Measurements from ENCODE around the gene DDX17.

The DDX17 gene

DNA sequence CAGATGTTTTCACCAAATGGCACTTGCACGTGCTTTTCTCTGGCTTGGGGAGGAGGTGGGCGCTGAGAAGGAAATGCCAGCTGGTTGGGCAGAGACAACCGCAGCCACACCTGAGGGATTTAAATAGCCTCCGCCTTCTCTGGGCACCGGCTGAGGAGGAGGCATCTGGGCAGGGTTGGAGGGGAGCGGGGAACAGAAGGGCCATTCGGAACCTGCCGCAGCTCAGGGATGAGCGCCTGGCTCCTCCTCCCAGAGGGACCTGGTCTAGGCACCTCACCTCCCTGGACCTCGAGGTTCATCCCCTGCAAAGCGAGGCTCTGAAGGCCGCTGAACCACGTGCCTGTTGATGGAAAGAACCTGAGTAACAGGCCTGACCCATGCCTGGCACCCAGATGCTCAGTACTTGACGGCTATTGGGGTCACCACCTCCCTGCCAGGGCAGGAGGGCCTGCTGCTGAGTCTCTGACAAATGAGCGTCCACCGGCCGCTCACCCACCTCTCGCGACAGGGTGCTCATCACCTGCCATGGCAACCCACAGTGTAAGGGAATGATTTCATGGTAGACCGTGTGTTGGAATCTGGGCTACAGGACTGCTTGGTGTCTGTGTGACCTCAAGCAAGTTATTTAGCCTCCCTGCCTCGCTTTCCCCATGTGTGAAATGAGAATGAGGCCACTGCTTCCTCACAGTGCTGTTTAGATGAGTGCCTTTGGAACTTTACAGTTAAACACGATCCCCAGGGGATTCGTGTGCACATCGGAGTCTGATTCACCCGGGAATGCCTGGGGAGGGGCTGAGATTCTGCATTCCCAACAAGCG, 40.2 kb downstream of the DDX17 start:
- no peak for DNase-seq (ENCODE audit: low read depth in 2 of 2)

DNA sequence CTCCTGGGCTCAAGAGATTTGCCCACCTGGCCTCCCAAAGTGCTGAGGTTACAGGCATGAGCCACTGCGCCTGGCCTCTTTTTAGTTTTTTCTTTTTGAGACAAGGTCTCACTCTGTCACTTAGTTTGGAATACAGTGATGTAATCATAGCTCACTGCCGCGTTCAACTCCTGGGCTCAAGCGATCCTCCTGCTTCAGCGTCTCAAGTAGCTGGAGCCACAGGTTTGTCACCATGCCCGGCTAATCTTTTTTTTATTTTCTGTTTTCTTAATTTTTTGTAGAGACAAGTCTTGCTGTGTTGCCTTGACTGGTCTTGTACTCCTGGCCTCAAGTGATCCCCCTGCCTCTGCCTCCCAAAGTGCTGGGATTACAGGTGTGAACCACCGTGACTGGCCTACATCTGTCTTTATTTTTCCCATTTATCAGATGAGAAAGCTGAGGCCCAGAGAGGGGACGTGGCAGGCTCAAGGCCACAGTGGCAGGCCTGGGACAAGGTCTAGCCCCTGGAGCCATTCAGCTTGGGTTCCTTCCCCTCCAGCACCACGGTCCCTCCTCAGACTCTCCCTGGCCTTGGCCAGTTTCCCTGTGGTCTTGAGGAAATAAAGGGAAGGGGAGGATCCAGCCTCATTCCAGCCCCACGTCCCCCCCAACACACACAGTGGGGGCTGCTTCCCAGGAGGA, 41.0 kb downstream of the DDX17 start:
- no peak for DNase-seq (ENCODE audit: low read depth in 2 of 2)

DNA sequence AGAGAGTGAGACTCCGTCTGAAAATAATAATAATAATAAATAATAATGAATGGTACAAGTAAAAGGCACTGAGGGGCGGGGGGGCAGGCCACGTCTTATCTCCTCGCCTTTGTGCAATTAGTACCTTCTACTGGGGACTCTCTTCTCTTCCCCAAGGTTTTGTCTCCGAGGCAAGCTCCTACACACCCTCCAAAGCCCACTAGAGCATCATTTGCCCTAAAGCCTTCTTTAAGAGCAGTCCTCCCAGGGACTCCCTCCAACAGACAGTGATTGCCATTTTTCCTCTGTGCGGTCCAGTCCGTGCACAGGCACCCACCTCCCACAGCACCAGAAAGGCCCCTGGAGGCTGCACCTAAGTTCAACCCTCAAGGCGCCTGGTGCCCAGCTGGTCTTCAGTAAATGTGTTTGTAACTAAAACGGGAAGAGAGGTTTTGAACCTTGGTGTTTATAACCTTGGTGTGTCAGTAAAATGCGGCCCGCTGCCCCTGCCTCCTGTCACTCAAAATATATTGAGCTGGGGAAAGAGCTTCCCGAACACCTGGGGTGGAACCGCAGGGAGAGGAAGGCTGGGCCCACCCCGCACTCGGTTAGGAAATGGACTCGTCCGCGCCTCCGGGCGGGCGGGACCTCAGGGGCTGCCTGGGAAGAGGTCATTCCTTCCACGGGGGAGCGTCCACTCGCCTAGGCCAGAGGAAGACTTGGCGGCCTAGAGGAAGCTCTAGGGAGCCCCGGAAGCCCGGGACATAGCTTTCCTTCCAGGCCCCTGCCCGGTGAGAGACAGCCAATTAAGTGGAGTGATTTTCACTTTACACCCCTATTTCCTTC, 42.9 kb downstream of the DDX17 start:
- no peak for DNase-seq (ENCODE audit: low read depth in 2 of 2)

DNA sequence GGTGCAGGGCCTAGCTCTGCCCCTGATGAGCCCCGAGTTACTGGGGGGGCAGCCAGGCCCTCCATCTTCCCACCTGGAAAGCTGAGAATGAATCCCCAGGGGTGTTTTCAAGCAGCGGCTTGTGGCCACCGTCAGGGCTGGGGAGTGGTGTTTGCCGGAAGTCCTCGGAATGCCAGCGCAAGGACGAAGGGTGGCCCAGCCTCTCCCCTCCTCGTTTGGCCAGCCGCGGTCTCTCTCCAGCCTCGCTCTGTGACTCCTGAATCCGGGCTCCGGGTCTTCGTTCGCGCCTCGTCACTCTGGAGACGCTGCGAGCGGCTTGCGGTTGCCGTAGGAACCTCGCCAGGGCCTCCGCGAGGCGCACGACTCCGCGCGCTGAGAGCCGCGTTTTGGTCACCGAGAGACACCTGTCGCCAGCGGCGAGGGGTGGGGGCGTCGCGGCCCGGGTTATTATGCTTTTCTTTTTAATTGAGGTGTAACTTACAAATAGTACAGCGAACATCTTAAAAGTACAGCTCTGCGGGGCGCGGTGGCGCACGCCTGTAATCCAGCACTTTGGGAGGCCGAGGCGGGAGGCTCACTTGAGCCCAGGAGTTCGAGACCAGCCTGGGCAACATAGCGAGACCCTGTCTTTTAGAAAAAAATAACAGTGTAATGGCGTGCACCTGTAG, 44.6 kb downstream of the DDX17 start:
- DNase-seq (ENCODE audit: low read depth in 2 of 2), result peak; percentile 52 to 56

DNA sequence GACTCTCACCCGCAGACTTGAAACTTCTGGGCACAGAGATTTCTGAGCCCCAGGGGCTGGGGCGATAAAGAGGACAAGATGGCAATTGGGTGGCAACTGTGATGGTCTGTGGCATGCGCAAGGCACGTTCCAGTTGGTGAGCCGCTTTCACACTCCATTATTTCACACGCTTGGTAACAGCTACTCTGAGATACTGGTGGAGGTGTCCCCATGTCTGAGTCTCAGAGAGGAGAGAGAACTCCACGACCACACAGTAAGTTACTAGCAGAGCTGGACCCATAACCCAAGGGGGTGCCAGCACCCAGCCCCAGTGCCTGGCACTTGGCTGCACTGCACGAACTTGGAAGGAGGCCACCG, 45.1 kb downstream of the DDX17 start:
- no peak for DNase-seq (ENCODE audit: low read depth in 2 of 2)

DNA sequence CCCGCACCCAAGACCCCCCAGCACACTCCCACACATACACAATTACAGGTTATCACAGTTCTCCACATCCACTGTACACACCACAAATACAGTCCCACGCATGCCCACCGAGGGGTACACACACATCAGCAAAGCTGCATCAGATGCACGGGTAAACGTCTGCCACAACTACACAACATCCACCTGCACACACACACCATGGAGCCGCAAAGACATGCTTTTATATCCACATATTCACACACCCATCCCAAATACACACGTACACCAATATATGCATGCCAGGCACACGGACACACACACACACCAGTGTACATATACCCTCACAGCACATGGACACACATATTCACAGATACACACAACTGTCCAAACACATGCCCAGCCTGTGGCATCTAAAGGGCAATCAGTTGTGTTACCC, 45.7 kb downstream of the DDX17 start:
- no peak for DNase-seq (ENCODE audit: low read depth in 2 of 2)

DNA sequence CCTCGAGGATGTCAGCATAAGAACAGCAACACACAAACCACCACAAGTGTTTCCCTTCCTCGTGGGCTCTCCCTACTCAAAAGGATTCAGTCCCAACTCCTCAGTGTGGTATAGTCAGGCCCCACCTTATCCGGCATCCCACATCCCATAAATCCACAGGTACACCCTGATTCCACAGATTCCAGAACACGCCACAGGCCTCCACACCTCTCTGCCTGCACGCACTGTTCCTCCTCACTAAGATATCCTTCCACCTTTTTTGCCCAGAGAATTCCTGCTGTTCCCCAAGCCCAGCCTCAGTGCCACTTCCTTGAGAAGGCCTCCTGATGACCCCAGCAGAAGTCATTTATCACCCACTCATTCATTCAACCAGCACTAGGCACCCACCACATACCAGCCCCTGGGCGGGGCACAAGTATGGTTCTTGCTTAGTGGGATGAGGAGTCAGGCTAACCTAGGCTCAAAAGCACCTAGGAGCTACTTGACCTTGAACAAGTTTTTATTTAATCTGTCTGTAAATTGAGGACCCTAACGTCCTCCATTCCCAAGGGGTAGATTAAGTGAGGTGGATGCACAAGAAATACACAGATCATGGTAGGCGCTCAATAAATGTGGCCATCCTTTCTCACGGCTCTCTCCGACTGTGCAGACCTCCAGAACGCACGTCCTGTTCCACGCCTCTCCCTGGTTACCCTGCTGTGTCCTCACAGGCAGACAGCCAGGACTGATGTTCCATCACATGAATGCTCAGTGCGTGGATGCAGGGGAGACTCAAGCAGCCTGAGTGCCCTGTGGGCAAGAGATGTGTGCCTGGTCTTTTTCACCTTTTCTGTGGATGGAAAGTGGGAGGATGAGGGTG, 49.0 kb downstream of the DDX17 start:
- no peak for DNase-seq (ENCODE audit: low read depth in 2 of 2)

DNA sequence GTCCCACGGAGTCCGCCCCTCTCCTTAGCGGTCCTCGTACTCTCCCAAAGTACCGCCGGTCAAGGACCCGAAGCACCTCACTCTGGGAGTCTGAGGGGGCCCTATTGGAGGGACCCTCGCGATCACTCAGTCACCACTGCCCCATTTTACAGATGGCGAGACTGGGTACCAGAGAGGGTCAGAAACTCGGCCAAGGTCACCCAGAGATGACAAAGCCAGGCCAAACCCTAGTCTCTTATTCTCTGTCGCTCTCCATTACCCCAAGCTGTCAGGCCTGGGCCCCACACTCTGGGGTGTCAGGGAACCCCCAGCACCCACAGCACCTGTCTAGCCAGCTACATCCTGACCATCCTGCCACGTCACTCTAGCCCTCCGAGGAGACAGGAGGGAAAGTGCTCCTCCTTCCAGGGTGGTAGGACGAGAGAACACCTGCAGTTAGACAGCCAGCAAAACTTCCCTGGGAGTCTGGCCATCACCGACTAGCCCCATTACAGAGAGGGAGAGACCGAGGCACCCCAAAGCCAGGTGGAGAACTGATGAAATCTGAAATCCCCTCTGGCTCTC, 49.8 kb downstream of the DDX17 start:
- no peak for DNase-seq (ENCODE audit: low read depth in 2 of 2)

DNA sequence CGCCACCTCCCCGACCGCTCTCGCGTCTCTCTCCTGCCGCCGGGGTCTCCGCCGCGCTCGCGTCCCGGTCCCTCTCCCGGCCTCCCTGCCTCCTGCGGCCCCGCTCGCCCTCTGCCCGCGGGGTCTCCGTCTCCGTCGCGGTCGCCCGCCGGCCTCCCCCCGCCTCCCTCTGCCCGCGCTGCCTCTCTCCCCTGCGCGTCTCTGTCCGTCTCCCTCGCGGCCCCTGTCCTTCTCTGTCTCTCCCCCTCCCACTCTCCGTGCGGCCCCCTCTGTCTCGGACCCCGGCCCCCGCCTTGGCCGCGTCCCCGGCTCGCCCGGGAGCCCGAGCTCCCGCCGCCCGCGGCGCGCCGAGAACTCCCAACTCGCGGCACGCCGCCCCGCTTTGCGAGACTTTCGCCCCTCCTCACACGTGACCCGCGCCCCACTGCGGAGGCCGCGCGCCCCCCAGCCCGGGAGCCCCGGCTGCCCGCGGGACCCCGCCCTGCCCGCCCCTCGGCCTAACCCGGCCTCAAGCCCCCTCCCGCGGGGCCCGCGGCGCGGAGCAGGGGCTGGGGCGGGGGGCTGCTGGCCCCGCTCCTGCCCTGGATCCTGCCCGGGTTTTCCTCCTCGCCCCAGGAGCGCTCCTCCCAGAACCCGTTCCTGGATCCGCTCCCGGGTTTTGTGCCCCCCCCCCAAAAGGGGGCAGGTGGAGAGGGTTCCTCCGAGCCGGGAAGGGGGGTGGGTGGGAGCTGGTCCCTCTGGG, 50.4 kb downstream of the DDX17 start:
- no peak for DNase-seq (ENCODE audit: low read depth in 2 of 2)

DNA sequence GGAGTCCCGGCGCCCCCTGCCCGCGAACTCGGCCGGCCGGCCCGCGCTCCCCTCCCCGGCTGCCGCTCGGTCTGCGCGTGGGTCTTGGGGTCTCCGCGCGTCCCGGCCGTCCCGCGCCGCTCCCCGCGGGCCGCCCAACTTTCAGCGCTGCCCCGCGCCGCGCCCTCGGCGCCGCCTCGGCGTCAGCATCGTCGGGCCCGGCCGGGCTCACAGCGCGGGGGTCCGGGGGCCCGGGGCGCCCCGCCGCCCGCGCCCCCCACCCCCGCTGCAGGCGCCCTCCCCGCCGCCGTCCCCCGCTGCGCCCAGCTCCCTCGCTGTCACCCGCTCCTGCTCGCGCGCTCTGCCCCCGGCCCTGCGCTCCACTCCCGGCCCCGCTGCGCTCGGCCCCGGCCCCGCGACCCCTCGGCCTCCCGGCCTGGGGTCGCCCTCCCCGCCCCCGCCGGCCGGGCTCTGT, 51.0 kb downstream of the DDX17 start, which contains the start of gene KCNJ4:
TSS of gene KCNJ4 (minus strand) at position 124 of the 454 bp plus-strand sequence. CDS start 27,067 bp downstream, outside the sequence.
- no peak for DNase-seq (ENCODE audit: low read depth in 2 of 2)

DNA sequence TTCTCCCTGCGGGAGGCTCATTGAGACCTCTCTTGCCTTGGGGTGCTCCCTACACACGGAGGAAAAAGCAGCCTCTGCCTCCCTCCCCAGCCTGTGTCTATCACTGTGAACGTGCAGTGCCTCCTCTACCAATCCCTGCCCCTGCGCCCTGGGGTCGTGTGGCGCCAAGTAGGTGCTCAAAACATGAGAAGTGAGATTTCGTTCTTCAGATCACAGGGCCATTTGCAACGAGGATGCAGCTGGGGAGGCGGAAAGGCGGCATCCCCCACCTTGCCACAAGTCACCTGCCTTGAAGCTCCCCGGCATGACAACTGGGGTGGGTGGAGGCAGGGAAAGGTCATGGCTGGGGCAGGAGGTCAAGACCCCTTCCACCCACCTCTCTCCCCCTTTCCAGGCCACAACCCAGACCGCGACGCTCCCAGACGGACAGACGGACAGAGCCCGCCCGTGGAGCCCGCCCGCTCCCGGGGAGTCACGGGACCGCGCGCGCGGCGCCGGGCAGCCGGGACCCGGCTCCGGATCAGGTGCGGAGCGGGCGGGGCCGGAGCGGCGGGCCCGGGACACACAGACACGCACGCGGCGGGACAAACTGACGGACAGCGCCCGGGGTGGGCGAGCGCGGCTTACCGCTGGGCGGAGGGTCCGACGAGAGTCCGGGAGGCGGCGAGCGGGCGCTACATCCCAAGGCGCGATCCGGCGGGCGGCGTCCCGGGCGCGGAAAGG, 51.6 kb downstream of the DDX17 start:
- no peak for DNase-seq (ENCODE audit: low read depth in 2 of 2)

DNA sequence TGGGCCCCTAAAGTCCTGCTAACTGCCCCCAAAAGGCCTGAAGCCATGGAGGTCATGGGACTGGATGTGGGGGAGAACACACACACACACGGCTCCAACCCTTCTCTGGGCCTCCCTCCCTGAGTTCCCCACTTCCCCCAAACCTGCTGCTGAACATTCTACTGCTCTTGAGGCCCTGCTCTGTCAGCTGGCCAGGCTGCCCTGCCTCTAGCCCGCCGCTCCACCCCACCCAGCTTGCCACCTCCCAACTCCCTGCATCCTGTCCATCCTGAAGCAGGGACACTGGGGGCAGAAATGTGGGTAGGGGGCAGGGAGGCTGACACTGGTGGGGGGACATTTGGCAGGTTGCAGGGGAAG, 52.1 kb downstream of the DDX17 start:
- DNase-seq (ENCODE audit: low read depth in 2 of 2), result no peak

DNA sequence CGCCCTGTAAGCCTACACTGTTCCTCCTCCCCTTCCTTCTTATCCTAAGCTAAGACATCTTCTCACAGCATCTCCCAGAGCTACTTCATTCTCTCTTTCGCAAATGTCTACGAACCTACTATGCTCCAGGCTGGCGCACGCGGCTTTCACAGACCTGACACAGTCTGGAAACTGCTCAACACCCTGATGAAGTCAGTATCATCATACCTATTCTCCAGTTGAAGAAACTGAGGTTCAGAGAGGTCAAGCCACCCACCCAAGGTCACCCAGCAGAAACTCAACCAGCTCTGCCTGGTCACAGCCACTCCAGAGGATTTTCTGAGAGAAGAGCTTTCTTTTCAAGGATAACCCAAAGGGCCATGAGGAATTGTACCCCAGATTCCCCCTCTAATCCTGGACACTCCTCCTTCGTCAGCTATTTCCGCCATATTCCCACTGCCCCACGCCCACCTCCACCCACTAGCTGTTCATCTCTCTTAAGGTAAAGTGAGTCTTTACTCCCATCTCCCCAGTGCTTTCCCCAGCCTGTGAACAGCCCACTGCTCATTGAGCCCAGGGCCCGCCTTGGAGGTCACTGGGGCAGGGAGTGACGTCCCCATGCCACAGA, 52.9 kb downstream of the DDX17 start:
- no peak for DNase-seq (ENCODE audit: low read depth in 2 of 2)

DNA sequence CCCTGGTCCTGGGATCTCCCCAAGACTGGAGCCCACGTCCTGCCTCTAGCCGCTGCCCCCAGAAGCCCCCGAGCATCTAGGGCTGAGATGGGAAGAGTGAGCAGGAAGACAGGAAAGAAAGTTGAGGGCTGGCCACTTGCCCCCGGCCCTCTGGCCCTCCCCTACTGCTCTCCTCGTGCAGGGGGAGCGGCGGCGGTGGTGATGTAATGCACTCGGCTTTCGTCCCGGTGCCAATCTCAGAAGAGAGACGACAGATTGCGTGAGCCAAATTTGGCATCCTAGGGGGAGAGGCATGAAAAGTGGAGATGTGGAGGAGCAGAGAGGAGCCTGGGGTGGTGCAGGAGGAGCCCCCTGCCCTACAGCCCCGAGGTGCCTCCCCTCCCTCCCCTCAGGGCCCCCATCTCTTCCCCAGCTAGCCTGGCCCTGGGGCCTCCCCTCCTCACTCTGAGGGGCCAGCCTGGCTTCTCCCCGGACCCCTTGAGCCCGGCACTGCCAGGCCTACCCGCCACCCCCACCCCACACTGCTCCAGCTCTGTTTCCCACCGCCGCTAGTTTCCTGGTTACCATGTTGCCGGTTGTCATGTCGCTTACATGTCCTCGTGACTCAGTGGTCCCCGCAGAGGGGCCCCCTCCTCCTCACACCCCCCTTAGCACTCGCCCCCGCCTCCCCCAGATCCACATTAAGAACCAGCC, 53.6 kb downstream of the DDX17 start:
- no peak for DNase-seq (ENCODE audit: low read depth in 2 of 2)

DNA sequence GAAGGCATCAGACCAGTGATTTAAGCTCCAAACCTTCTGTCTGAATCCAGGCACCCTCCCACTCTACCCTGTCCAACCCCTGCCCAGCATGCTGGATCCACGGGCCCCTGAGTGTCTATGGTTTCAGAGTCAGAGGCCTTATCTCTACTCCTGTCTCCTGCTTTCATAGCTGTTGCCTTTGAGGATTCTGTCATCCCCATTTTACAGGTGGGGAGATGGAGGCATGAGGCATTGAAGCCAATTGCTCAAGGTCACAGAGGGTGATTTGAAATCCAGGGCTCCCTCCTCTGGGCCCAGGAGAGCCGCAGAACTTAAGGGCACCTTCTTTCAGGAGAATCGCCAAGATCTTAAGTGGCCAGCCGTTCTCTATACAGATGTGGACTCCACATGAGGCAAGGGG, 54.2 kb downstream of the DDX17 start:
- no peak for DNase-seq (ENCODE audit: low read depth in 2 of 2)

DNA sequence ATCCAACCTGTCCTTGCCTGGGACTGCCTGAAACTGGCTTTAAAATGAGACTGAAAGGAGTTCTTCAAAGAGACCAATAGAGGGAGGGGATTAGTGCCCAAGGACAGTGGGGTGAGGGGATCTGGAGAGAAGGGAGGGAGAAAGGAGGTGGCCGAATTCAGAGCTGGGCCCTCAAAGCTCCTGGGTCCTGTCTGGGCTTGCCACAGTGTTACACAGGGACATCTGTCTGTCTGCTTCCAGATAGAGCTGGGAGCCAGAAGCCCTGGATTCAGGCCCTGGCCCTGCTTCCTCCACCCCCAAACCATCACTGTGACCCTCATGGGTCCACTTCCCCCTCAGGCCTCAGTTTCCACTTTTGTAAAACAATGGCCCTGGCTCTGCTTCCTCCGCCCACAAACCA, 54.7 kb downstream of the DDX17 start:
- DNase-seq (ENCODE audit: low read depth in 2 of 2), result no peak

DNA sequence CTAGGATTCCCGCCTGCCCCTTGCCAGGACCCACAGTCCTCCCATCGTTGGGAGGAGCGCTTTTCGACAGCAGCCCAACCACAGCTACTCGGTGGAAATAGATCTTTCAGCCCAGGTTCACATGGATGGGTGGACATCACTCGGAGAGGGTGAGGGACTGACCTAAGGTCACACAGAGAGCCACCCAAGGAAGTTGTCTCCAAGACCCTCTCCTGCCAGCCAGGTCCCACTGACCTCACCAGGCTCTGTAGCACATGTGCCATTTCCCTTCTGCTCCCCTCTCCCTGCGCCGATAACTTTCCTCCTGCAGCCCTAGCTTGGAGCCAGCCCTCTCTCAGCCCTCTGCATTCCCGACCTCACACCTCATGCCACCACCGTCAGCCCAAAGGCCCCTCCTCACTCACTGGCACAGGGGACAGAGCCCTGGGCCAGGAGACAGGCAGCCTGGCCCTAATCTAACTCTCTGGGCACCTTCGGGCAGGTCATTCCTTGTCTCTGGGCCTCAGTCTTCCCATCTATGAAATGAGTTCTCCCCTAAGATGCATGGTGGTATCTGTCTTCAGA, 55.8 kb downstream of the DDX17 start:
- no peak for DNase-seq (ENCODE audit: low read depth in 2 of 2)

DNA sequence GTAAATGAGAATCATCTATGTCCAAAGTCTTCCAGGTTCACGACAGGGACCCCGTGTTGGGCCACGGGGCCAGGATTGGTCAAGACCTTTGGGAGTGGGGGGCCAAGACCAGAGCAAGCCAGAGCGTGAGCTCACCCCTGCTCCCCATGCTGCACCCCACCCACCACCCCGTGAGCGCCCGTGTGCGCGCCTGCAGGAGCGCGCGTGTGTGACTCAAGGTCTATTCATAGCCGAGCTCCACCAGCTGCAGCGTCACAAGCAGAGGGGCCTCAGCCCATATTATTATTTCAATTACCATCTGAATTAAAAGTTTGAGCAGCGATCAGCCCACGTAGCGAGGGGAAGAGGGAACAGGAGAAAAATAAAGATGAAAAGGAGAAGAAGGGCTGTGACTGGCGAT, 56.3 kb downstream of the DDX17 start:
- no peak for DNase-seq (ENCODE audit: low read depth in 2 of 2)

All from fibroblast of skin of left quadriceps (primary cell).